Coronary artery (tissue), 2 donors: Measurements from ENCODE around the gene SHANK1.

Experiments used
- DNase-seq: peaks from one replicate; pipeline ENCODE4 v3.0.0-alpha.2; 2017; ENCODE audit warnings: low spot score
- H3K27ac ChIP-seq, 2 donors: fragments of 200-600 bp; sonication (generic); one replicate each; pipeline ENCODE4 v1.5.1; 2016 to 2019
- H3K4me3 ChIP-seq: fragments of 200-600 bp; sonication (generic); 2 replicates; pipeline ENCODE4 v1.5.1; 2016; ENCODE audit warnings: mild to moderate bottlenecking, moderate library complexity
- CTCF ChIP-seq: fragments of 200-600 bp; sonication (generic); IDR thresholded peaks from one replicate; pipeline ENCODE4 v1.5.1; 2019; ENCODE audit warnings: antibody characterized with exemption

The SHANK1 gene

GRCh38 chr19:50690439-50690838 lies 29.2 kb downstream of the SHANK1 start:
- Histone ChIP-seq H3K4me3 (no peak overlapping the region), H3K27ac (no peak overlapping the region)
- no peak for DNase-seq
- no peak for TF ChIP-seq CTCF

- TF ChIP-seq CTCF = no peak
- Histone ChIP-seq H3K27ac (no peak overlapping the region), H3K4me3 (no peak overlapping the region)
- DNase-seq = no peak
Measured at GRCh38 chr19:50688766-50689165, 30.8 kb downstream of the SHANK1 start.

GRCh38 chr19:50686310-50687032 lies 33.1 kb downstream of the SHANK1 start:
- Histone ChIP-seq H3K4me3 (no peak overlapping the region), H3K27ac (no peak overlapping the region)
- no peak for TF ChIP-seq CTCF
- no peak for DNase-seq

- no peak for TF ChIP-seq CTCF
- Histone ChIP-seq H3K27ac (no peak overlapping the region), H3K4me3 (no peak overlapping the region)
- no peak for DNase-seq
Measured at GRCh38 chr19:50679177-50680125, 40.2 kb downstream of the SHANK1 start.

- no peak for TF ChIP-seq CTCF
- H3K4me3 ChIP-seq = no peak overlapping the region
- H3K27ac ChIP-seq = no peak overlapping the region
- DNase-seq = no peak
Measured at GRCh38 chr19:50678323-50678722, 41.3 kb downstream of the SHANK1 start.

GRCh38 chr19:50677636-50678035 lies 42.0 kb downstream of the SHANK1 start:
- H3K4me3 ChIP-seq = no peak overlapping the region
- no peak overlapping the region for H3K27ac ChIP-seq
- DNase-seq = no peak
- TF ChIP-seq CTCF = no peak
